Left lobe of liver (tissue), 2 donors: ENCODE results near the gene C11orf71. TPM values are rescaled to one million over a fixed set of nuclear protein-coding genes. Genes with fewer than 3 reads are reported as not detected.

Source experiments
- ATAC-seq: fragments of 200-7000 bp; cut with Tn5 transposase; one replicate; pipeline ENCODE4 v1.9.1; 2020; ENCODE audit warnings: mild to moderate bottlenecking, moderate library complexity
- DNase-seq: peaks from one replicate; pipeline ENCODE4 v3.0.0-alpha.2; 2020; ENCODE audit warnings: low spot score
- total RNA-seq: library from RNA; stranded (reverse); gene quantifications from one replicate; pipeline ENCODE4 v1.2.1, GENCODE V29; 2021
- donor health status: DM: no; HTN: no; CAD: no; lungs with moderate emphysema.
- donor health status: DM: no; HTN: yes; CAD: no.

Gene C11orf71
- total RNA-seq, 1 donor from 2014 or later: 11.9 TPM

DNA sequence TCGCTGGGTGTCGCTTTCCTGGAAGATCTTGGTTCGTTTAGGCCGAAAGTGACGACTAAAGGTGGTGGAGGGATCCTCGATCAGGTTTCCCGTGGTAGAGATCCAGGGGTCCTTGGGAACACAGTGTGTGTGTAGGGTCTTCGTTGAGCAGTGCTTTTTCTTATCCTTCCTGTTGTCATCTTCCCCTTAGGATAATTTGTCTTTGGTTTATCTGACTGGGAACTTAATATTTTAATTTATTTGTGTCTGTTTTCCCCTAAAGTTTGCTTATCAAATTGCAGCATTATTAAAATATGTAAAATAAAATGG is 558 bp upstream of the C11orf71 start:
- DNase-seq (no peak), ATAC-seq (no peak)

DNA sequence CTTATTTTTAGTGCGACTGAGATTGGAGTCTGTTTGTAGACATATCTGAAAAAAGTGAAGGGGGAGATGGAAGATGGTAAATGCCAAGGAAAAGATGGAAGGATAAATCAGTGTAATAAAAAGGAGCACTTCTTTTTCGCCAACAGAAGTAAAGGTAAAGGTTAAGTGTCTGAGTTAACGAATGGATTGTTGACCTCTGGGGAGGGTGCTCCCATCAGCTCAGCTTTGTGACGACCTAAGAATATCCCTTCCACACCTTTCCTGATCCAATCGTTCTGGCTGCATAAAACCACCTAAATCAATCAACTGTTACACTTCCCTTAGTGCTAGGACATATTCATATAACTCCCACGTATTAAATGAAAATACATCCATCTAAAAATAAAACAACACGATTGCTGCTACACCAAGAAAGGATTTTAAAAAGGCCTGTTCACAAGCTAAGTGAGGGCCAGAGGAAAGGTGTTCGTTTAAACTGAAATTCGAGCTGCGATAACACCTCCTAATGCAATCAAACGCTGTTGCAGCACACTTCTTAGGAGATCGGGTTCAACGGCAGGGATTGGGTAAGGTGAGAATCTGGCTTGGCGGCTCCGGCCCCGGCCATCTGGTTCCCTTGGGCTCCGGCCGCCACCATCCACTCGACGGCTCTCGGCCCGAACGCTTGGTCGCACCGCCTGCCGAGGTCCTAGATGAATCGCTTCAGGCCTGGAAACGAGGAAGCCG is 658 bp downstream of the C11orf71 start:
- peak; percentile 63 for ATAC-seq
- DNase-seq: no peak

- ATAC-seq (no peak), DNase-seq (no peak)
These were observed 1.9 kb downstream of the C11orf71 start for GRCh38 chr11:114398303-114398920.

DNA sequence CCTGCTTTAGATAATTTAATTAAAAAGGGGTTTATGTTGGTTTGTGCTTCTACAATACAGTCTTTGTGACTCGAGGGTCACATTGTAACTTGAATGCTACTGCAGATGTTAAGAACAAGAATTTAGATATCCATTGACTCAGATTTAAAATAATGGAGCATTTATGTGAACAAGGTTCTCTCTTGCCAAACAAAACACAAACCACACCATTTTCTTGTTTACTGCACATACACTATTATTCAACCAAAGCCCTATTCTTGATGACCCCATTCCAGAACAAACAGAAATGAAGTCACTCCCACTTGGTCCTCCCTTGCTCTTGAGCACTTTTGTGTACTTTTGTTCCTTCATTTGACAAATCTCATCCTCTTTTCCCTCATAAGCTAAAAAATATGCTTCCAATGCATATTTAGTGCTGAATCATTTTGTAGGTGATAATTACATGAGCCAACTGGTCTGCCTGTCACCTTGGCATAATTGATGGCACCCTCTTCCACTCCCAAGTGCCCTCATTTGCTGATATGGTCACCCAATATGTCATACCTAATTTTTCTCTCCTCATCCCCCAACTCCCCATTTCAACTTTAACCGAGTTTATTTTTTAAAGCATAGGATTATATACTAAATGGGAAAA is 2.8 kb downstream of the C11orf71 start:
- ATAC-seq (no peak), DNase-seq (no peak)

GRCh38 chr11:114396916-114397315 is 3.4 kb downstream of the C11orf71 start:
- ATAC-seq (no peak), DNase-seq (no peak)

- ATAC-seq (no peak), DNase-seq (no peak)
These were observed 4.6 kb downstream of the C11orf71 start for GRCh38 chr11:114395736-114396135.

DNA sequence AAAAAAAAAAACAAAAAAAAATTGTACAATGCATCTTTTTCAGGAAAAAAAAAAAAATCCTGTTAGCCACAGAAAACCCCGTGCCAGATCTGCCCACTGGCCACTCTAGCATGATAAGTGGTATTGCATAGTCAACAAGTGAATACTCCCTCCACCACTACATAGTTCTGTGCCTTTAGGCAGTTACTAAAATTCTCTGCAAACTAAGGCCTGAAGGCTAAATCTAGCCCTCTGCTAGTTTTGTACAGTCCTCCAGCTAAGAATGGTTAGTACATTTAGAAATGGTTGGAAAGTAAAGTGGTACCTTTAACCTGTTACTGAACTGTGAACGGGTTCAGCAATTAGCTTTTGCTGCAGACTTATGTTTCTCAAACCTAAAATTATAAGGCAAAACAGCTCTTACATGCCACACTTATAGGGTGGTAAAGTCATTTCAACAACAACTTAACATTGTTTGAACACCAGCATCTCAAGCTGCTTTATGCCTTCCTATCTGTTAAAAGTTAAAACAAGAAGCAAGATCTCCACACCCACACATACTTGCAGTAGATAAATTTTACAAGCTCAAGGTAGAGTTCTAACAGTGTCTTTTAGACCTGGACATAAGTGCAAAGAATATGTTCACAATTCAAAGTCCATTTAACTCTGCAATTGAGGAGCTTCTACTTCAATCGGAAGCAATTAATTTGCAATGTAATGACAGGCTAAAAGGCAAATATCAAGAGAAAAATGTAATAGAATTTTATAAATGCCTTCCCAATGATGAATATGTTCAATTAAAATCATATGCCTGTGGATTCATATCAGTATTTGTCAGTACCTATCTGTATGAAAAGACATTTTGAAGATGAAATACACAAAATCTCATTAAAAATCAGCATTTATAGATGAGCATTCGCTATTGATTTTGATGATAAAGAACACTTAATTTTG is 7.3 kb downstream of the C11orf71 start:
- ATAC-seq: peak; percentile 43
- no peak for DNase-seq

DNA sequence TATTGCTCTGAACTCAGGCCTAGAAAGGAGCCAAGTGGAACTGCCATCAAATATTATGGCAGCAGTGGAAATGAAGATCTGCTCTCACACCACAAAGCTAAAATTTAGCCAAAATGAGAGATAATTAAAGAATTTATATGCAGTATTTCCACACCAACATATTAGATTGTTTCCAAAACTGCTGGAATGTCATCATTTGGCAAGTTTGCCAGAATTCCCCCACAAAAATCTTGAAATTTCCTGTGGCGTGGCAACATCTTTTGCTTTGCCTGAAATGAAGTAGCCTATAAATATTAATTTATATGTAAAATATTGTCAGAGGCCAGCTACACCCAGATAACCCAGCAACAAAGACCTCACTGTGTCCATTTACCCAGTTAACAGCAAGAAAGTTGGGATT is 13.8 kb downstream of the C11orf71 start:
- ATAC-seq (no peak), DNase-seq (no peak)

DNA sequence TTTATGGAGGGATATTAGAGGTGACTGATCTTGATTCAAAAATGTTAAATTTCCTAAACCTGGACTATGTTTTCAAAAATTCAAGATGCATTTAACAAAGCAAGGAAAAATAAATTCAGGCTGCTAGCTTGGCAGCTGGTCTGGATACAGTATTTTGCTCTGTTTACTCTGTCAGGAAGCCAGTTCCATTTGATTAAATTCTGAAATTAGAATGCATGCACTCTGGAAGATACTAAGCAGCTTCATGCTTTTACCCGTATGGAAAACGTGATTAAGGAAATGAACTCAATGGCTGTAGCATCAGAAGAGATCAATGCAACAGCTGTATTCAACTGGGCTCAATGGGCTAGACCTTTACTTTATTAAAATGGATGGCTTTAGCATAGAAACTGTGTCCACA is 14.2 kb downstream of the C11orf71 start:
- ATAC-seq (no peak), DNase-seq (no peak)

DNA sequence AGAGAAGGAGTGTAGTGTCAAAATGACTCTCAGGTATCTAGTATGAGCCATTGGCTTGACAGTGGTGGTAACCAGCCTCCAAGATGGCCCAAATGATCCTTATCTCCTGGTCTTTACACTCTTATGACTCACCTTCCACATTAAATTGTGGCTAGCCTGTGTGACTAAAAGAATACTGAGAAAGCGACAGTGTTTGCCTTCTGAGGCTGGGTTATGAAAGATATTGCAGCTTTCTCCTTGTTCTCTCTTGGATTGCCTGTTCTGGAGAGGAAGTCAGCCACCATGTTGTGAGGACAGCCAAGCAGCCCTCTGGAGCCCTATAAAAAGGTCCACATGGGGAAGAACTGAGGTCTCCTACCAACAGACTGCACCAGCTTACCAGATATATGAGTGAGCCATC is 15.8 kb downstream of the C11orf71 start:
- ATAC-seq (no peak), DNase-seq (no peak)

DNA sequence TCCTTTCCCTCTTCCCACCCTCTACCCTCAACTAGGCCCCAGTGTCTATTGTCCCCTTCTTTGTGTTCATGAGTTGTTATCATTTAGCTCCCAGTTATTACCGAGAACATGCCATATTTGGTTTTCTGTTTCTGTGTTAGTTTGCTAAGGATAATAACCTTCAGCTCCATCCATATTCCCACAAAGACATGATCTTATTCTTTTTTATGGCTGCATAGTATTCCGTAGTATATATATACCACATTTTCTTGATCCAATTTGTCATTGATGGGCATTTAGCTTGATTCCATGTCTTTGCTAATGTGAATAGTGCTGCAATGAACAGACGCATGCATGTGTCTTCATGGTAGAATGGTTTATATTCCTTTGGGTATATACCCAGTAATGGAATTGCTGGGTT is 17.8 kb downstream of the C11orf71 start:
- ATAC-seq (no peak), DNase-seq (no peak)

- DNase-seq (no peak), ATAC-seq (no peak)
These were observed 20.8 kb downstream of the C11orf71 start for GRCh38 chr11:114379394-114380069.

DNA sequence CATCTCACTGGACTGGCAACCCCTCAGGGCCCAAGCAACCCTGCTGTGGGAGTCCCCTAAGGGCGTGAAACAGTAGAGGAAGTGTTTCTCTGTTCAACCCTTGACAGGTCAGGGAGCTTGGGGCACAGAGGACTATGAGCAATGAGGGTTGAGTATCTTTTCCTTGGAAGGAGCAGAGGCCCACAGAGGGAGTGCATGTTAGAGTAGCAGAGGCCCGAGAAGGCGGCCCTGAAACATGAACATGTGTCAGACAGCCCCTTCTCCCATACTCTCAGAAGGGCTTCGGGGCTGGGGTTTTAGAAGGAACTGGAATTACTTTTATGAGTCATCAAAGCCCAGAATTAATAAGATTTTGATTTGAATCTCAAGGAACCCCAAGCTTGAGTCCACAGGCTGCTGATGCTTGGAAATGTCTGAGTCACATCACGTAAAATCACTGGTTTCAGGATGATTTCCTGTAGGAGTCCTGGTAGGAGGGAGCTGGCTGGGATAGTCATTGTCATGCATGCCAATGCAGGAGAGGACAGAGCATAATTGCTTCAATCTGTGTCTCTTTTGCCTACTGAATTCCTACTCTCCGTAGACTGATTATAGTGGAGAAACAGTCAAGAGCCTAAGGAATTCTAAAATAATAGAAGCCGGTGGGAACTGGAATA is 22.6 kb downstream of the C11orf71 start:
- no peak for ATAC-seq
- DNase-seq: no peak

- no peak for DNase-seq
- ATAC-seq: no peak
These were observed 25.3 kb downstream of the C11orf71 start for GRCh38 chr11:114375052-114375451.

DNA sequence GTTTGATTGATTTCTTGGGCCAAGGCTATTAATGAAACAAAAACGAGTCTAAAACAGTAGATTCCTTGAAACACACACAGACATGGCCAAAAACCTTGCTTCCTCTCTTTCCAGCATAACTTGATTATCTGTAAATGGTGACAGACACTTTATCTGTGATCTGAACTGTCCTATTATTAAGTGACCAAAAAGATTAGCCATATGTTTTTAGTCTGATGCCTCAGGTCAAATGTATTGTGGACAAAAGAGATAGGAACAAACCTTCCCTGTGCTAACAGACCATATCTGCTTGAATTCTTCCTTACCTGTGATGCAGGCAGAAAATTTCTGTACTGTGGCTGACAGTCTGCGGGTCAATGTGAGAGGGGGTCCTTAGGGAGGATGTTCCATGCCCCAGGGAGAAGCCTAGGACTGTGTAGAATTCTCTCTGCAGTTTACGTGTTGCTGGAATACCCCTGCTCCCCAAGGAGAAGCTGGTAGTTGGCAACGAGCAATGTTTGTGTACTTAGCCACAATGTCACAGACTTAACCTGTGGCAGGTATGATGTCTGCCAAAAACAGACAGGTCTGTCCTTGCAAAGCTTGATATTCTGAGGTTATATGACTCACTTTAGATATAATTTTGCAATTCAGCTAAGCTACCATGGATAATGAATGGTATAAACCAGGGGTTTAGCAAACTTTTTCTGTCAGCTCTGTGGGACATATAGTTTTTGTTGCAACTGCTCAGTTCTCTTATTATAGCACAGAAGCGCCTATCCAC is 31.2 kb downstream of the C11orf71 start:
- DNase-seq (no peak), ATAC-seq (peak; percentile 41)

- no peak for DNase-seq
- ATAC-seq: no peak
These were observed 32.9 kb downstream of the C11orf71 start for GRCh38 chr11:114367244-114367957.

GRCh38 chr11:114366331-114367243 is 33.7 kb downstream of the C11orf71 start:
- ATAC-seq (no peak), DNase-seq (no peak)

GRCh38 chr11:114362958-114363357 is 37.4 kb downstream of the C11orf71 start:
- ATAC-seq: no peak
- DNase-seq: no peak
